Head of caudate nucleus (tissue), 42 donors: ENCODE data around the gene GGA1.
"Not testable (repeated sequence)": the region's sequence is repeated elsewhere in the genome, so short reads cannot be mapped to it uniquely, and the experiment has no call there.

Experiments
- DNase-seq, 42 donors: peaks; one replicate each; pipeline versions ENCODE4 v3.0.0 to v3.0.0-alpha.2; 2020 to 2021; ENCODE audit warnings: mixed read lengths in 7 of 42
- intact Hi-C: fragments of 100-400 bp; cut with DNase I; formaldehyde crosslinking; loops from one replicate; pipeline ENCODE4 v1.15.0; 2022

The GGA1 gene

DNA sequence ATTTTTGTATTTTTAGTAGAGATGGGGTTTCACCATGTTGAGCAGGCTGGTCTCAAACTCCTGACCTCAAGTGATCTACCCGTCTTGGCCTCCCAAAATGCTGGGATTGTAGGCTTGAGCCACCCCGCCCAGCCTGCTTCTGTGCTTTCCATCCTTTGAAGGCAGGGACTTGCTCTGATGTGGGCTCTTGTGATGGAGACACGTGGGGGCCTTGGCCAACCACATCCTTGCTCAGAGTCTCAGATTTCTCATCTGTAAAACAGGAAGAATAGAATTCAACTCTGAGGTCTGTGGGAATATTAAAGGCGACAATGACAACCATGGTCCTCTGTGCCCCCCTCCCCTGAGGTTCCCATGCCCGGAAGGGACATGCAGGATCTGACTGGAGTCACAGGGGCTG, 3.8 kb upstream of the GGA1 start:
- intact Hi-C loops = no loop called here
- DNase-seq = no peak

DNA sequence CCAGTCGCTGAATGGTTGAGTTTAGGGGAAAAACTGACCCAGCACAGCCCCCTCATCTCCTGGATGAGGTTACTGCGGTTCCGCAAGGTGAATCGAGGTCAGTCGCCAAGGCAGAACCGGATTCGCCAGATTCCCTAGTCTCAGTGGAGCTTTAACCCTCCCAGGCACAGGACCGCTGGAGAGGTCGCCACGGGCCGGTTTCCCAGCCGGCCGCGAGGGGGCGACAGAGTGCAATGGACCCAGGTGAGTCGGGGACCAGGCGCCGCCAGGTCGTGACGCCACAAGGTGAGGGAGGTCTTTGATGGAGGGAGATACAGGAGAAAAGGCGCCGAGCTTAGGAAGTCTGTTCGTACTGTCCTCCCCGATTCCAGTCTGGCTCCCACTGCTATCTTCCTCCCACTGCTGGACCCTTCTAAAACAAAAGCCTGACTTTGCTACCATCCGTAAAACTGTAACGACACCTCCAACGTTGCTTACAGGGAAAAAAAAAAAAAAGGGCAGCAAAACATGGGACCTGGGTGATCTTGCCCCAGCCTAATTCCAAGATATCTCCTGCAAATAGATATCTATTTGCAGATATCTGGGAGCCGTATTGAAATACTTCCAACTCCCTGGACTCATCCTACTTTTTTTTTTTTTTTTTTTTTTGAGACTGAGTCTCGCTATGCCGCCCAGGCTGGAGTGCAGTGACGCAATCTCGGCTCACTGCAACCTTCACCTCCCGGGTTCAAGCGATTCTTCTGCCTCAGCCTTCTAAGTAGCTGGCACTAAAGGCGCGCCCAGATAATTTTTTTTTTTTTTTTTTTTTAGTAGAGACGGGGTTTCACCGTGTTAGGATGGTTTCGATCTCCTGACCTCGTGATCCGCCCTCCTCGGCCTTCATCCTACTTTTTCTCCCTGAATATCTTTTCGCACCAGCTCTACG, 1.4 kb upstream of the GGA1 start:
- intact Hi-C loops = no loop called here
- DNase-seq = peak; percentile 69 to 94 (median 87)

DNA sequence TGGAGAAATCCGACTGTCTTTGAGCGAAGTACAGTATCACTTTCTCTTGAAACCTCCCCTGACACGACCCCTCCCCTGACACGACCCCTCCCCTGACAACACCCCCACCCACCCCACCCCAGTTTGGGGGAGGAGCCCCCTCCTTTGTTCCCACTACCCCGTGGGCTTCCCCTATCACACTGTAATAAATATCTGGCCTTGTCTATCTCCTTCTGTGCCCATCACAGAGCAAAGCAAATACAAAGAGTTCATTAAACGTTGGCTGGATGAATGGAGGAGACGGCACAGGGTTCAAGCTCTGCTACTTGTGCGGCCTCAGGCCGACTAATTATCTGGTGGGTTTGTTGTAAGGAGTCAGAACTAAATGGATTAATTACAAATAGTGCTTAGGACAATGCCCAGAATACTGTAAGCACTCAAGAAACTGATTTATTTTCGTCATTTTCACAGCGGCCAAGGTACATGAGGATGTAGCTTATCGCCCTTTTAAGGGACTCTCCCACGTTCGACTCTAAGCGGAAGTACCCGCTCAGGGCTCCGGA, 628 bp upstream of the GGA1 start:
- intact Hi-C loops = no loop called here
- DNase-seq = no peak

DNA sequence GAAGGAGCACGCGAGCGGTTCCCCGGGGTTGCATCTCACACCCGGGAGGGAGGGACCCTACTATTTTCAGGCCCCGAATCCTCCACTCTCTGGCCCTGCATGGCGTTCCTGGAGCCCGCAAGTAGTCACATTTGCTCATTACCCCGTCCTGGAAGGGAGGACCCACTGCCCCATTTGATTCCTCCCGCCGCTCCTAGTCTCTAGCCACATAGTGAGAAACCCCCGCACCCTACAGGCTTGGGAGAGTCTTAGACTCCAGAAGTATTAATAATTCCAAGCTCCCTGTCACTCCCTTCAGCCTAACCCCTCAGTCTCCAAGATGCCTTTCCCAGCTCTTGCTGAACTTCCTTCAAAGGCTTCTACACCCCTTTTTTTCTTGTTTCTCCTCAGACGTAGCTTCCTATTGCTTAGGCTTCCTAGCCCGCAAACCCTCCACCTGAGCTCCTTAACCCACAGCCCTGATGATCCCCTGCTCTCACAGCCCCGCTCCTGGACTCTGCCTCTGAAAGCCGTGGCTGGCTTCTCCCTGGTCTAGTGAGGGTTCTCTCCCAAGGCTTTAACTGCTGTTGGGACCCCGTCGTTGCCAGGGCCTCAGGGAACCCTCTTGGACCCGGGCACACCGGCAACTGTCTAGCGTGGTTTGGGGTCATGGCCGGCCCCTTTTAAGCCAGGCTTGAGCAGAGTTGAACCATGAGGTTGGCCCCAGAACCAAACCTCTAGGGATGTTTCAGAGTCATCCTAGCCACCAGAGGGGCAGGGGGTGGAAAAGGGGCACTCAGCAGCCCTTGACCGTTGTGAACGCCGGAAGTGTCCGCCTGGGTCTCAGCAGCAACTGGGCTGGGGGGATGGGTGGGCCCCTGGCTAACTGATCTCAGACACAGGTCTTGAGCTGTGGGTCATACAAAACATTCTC, 862 bp downstream of the GGA1 start:
- DNase-seq = peak in 4 of 42 donors; percentile 16 to 38 (median 24)

DNA sequence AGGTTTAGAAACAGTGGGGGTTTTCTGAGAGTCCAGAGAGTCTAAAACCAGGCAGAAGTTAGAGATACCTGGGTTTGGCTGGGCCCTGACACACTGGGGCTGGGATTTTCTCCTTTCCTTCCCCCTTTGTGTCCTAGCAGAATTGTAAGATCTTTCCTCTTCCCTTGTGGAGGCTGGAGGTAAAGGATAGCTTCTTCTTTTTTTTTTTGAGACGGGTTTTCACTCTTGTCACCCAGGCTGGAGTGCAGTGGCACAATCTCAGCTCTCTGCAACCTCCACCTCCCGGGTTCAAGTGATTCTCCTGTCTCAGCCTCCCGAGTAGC, 1.5 kb downstream of the GGA1 start:
- DNase-seq, intact Hi-C loops: not testable (repeated sequence)

More for the DNA sequence above, 862 bp downstream of the GGA1 start:
- intact Hi-C loops = no loop called here

DNA sequence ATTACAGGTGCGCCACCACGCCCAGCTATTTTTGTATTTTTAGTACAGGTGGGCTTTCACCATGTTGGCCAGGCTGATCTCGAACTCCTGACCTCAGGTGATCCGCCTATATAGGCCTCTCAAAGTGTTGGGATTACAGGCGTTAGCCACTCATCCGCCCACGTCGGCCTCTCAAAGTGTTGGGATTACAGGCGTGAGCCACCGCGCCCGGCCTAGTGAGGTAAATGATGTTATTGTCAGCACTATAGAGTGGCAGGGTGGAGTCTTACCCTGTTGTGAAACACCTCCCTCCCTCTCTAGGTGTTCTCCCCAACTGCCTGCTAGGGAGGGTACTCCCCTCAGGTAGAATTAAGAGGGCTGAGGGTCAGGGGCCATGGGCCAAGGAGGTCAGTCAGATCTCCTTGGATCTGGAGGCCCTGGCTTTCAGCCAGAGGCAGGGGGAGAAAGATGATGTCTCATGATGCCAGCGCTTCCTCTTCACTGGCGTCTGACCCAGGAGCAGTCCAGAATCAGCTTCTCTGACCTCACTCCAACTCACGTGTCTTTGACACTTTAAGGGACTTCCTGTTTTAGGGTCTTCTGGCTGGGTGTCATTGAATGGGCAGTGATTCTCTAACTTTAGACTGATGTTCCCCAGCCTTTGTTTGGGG, 2.0 kb downstream of the GGA1 start:
- DNase-seq = peak in 10 of 42 donors; percentile 24 to 53 (median 40)
- intact Hi-C loops = no loop called here

DNA sequence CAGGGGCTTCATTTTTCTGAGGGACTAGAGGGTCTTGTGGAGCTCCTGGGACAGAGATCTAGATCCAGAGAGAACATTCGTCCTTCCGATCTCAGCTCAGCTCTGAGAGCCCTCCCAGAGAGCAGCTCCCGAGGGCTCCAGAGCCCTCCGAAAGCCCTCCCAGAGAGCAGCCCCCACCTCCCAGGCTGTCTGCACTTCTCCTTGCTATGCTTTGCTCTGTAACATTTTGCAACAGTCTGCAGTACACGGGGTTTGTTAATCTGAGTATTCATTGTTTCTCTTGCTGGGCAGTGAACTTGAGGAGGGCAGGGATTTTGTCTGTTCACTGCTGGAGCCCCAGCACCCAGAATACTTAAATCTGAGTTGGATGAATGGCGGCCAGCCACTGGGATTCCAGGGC, 2.6 kb downstream of the GGA1 start:
- intact Hi-C loops = no loop called here
- no peak for DNase-seq

DNA sequence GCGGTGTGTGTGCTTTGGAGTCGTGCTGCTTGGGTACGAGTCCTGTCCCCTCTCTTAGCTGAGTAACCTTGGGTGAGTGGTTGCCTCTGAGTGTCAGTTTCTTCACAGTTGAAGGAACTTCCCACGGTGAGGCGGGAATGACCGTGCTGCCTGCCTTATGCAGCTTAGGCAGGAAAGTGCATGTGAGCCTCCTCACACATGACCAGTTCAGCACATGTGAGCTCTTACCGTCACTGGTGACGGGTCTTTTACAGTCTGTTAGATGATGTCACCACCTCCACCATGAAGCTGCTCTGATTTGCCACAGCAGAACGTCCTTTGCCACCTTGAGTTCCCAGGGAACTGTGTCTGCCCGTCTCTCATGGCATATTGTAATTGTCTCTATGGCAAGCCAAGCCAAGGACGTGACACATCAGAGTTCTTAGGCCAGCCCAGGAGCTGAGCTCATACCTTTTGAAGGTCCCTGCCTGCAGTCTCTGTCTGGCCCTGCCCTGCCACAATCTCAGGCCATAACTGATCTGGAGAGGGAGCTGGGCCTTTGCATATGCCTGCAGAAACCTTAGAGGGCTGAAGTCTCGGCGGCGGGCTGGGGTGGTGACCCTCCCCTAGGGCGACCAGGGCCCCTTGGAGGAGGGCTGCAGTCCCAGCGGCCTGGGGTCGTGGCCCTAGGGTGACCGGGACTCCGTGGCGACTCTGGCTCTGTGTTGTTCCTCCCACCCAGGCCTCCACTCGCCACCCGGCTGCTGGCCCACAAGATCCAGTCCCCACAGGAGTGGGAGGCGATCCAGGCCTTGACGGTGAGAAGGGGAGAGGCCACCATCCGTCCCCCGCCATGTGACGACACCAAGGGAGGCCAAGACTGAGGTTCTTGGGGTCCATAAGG, 7.8 kb downstream of the GGA1 start:
- intact Hi-C loops = no loop called here
- DNase-seq = no peak

DNA sequence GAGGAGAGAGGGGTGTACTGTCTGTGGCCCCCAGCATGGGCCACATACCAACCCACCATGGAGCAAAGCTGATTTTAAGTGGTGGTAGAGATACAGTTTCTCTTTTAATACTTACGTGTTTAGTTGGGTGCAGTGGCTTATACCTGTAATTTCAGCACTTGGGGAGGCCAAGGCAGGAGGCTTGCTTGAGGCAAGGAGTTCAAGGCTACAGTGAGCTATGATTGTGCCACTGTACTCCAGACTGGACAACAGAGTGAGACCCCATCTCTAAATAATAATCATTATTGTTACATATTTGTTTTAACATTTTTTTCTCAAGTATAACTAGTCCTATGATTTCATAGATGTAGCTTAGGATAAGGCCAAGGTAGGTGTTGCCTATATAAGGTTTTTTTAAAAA, 8.8 kb downstream of the GGA1 start:
- intact Hi-C loops = no loop called here

DNA sequence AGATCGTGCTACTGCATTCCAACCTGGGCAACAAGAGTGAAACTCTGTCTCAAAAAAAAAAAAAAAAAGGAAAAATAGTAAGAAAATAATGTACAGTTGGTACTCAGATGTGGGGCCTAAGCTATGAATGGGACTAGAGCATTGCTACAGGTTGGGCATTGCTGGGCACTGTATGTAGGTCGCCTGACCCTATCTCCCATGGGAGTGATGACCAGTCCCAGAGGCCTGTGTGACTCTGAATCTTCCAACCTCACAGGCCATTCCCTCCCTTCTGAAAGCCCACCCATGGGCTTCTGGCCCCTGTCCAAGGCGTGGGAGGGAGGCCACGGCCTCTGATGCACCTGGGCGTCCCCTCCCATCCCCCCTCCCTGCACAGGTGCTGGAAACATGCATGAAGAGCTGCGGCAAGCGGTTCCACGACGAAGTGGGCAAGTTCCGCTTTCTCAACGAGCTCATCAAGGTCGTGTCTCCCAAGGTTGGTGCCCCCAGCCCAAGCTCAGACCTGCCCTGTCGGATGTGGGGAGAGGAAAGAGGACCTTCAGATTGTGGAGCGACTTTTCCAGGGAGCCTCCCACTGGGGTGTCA, 9.5 kb downstream of the GGA1 start:
- no peak for DNase-seq
- intact Hi-C loops = no loop called here

More for the DNA sequence above, 8.8 kb downstream of the GGA1 start:
- no peak for DNase-seq

DNA sequence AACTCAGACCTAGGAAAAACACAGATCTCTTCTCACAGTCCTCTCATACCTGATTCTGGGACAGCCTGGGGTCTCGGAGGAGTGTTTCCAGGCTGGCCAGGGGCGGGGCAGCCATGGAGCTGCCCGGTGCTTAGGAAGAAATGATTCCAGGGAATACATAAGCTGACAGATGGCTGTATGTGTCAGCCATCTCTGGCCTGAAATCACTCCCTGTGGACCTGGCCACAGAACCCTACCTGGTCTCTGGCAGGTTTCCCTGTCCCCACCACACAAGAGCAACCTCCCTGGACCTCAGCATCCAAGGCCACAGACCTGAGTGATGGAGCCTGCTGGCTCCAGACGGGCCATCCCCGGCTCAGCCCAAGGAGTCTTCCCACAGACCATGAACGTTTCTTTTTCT, 10.0 kb downstream of the GGA1 start:
- DNase-seq = no peak
- intact Hi-C loops = no loop called here

DNA sequence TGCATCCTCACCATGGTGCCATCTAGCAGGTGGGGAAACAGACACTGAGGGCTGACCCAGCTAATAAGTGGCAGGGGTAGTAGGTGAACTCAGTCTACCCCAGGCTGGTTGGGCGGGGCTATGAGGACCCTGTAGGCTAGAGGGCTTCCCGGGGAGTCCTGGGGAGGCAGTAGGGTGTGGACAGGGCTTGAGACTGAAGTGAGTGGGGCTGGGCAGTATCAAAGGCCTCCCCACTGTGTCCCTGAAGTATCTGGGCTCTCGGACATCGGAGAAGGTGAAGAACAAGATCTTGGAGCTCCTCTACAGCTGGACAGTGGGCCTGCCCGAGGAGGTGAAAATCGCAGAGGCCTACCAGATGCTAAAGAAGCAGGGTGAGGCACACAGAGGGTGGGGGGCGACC, 11.4 kb downstream of the GGA1 start:
- intact Hi-C loops = no loop called here
- DNase-seq = no peak

DNA sequence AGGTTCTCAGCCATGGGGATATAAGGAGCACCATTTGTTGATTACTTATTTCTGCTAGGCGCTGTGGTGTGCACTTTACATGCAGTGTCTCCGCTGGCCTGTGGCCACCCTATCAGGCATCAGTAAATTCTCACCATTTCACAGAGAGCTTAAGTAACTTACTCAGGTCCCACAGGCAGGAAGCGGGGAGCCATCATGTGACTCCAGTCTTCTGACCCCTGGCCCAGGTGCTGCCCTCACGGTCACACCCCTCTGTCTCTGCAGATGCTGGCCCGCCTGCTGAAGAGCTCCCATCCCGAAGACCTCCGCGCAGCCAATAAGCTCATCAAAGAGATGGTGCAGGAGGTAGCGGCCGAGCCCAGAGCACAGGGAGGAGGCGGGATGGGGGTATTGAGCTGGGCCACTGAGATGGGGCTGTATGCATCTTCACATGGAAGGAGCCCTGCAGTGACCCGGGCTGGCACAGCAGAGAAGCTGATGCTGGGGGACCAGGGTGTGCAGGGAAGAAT, 12.8 kb downstream of the GGA1 start:
- intact Hi-C loops = no loop called here
- DNase-seq = no peak

DNA sequence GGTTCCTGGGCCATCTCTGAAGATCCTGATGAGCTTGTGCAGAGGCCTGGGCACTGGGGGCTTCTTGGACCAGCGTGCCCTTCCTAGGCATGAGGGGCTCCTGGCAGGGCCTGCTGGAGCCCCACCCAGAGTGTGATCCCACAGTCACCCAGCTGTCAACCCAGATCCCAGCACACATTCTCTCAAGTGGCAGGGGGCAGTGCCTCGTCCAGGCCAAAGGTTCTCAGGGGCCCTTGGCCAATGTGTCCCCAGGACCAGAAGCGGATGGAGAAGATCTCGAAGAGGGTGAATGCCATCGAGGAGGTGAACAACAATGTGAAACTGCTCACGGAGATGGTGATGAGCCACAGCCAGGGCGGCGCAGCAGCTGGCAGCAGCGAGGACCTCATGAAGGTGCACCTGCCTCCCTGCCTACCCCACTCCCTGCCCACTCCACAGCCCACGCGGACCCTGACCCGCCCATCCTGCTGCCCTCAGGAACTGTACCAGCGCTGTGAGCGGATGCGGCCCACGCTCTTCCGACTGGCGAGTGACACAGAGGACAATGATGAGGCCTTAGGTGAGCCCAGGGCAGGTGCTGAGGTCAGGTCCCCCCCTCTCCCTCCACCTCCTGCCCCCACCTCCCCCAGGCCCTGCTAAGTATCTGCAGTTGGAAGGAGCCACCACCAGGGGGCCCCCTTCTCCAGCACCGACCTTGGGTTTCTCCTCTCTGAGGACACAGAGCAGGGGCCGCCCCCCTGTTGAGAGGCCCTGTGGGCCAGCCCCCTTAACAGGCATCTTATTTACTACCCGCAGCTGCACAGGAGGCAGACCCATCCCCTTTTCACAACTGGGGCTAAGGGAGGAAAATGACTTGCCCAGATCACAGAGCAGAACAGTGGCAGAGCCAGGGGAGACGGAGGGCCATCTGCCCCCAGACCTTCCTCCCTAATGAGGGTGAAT, 14.7 kb downstream of the GGA1 start:
- intact Hi-C loops = no loop called here
- peak; percentile 40 to 86 (median 67) for DNase-seq

DNA sequence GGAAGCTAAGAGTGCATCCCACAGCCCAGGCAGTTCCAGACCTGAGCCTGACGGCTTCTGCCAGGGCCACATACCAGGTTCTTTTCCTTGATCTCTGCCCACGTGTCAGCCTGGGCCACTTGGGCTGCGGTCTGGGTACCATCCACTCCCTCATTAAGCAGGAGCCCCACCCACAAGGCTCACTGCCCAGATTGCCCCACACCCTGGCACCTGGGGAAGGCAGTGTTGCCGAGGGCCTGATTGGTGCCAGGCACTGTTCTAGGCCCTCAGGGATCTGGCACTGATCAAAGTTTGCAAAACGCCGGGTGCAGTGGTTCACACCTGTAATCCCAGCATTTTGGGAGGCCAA, 15.4 kb downstream of the GGA1 start:
- no peak for DNase-seq
- intact Hi-C loops = no loop called here

DNA sequence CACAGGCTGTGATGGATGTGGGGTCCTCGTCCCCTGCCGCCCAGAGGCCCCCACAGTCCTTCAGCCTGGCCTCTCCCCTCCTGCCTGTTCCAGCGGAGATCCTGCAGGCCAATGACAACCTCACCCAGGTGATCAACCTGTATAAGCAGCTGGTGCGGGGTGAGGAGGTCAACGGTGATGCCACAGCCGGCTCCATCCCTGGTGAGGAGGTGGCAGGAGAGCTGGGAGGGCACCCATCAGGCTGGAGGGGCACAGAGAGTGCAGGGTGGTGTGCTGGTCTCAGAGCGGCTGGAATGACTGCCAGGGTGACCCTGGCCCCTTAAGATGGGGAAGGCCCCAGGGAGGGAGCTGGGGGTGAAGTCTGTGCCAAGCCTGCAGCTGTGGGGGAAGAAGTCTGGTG, 16.2 kb downstream of the GGA1 start:
- intact Hi-C loops = no loop called here
- no peak for DNase-seq

DNA sequence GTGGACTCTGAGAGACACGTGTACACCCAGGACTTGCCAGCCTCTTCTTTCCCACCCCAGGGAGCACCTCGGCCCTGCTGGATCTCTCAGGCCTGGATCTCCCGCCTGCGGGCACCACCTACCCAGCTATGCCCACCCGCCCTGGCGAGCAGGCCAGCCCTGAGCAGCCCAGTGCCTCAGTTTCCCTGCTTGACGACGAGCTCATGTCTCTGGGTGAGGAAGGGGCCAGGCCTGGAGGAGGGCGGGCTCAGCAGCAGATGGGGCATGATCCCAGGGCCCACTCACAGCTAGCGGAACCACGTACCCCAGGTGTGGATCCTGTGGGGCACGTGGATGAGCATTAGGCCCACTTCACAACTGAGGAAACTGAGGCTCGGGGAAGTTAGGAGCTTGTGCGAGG, 17.1 kb downstream of the GGA1 start:
- DNase-seq = no peak
- intact Hi-C loops = no loop called here
